Sigmoid colon (tissue), 7 donors: ENCODE data around the gene KIDINS220. TPM values are rescaled to one million over a fixed set of nuclear protein-coding genes. Genes with fewer than 3 reads are reported as not detected.

ENCODE experiments used
- DNase-seq: peaks from one replicate; pipeline ENCODE4 v3.0.0-alpha.2; 2019
- H3K27ac ChIP-seq, 4 donors: fragments of 200-600 bp; sonication (generic); one replicate each; pipeline ENCODE4 v1.5.1; 2016 to 2019; ENCODE audit warnings: mild to moderate bottlenecking in 1 of 4
- H3K27me3 ChIP-seq, 3 donors: fragments of 200-600 bp; sonication (generic); one replicate each; pipeline ENCODE4 v1.5.1; 2019; ENCODE audit warnings: mild to moderate bottlenecking in 1 of 3
- H3K36me3 ChIP-seq, 4 donors: fragments of 200-600 bp; sonication (generic); one replicate each; pipeline ENCODE4 v1.5.1; 2016 to 2019
- H3K4me1 ChIP-seq, 4 donors: fragments of 200-600 bp; sonication (generic); one replicate each; pipeline ENCODE4 v1.5.1; 2017 to 2019
- H3K4me3 ChIP-seq, 4 donors: fragments of 200-600 bp; sonication (generic); one replicate each; pipeline ENCODE4 v1.5.1; 2017 to 2019; ENCODE audit warnings: mild to moderate bottlenecking in 2 of 4, moderate library complexity in 1 of 4
- H3K9me3 ChIP-seq, 4 donors: fragments of 200-600 bp in 3 of 4; sonication (generic) in 3 of 4; one replicate each; pipeline versions ENCODE4 v1.5.1 to v1.6.1; 2013 to 2019
- EP300 ChIP-seq, 4 donors: sonication (generic); formaldehyde crosslinking; IDR thresholded peaks; one replicate each; pipeline ENCODE4 v1.6.1; 2017; ENCODE audit warnings: antibody characterized with exemption in 4 of 4
- POLR2A ChIP-seq, 2 donors: fragments of 450-650 bp; IDR thresholded peaks; one replicate each; pipeline ENCODE4 v1.6.1; 2016; ENCODE audit warnings: antibody characterized with exemption in 2 of 2, mild to moderate bottlenecking in 2 of 2, moderate library complexity in 2 of 2
- POLR2AphosphoS5 ChIP-seq, 4 donors: sonication (generic); formaldehyde crosslinking; IDR thresholded peaks; one replicate each; pipeline ENCODE4 v1.6.1; 2017; ENCODE audit warnings: antibody characterized with exemption in 4 of 4
- WGBS, 2 donors: extraction: QIAGEN DNeasy Blood & Tissue Kit; methylation state at CpG; one replicate each; pipeline ENCODE4 v1.1.7; 2013; 5-methylcytosine and 5-hydroxymethylcytosine counted together
- intact Hi-C: fragments of 100-400 bp; cut with DNase I; formaldehyde crosslinking; loops from one replicate; pipeline ENCODE4 v1.15.1; 2023
- polyA plus RNA-seq, 3 donors: library from polyadenylated mRNA; stranded (reverse); fragments of 200-250 nt; gene quantifications; one replicate each; pipeline ENCODE4 v1.2.3, GENCODE V29; 2013
- total RNA-seq, 4 donors: library from RNA; depleted of rRNA; stranded (reverse); fragments of >200 nt; gene quantifications; one replicate each; pipeline ENCODE4 v1.1.0, GENCODE V29; 2016
- TF ChIP-seq, protein P1 (sequence below), 4 experiments: fragments of 450-650 bp in 3 of 4; fragments of 200-600 bp in 1 of 4; IDR thresholded peaks; one replicate each; pipeline ENCODE4 v1.5.1; 2016 to 2019; ENCODE audit warnings: antibody characterized with exemption in 4 of 4, mild to moderate bottlenecking in 3 of 4, moderate library complexity in 2 of 4
- donor health status: healthy with polysubstance abuse.
- donor health status: Bipolar disorder and iron deficiency.
- donor health status: healthy.

The KIDINS220 gene
- total and polyA plus RNA-seq, 7 donors = 3.0 to 111 (median 85.7) TPM

DNA sequence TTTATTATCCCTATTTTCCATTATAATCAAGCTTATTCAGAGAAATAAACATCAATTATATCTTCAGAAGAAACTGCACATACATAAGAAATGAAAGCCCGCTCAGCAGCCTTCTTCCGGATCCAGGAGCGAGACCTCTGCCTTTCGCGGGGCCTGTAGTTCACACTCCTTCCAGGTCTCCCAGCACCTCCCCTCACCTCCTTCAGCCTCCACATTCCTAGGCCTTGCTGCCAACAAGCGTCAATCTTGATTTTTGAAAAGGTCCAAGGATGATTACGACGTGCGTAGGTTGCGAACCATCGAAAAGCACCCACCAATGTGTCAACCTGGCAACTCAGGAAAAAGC, 355 bp upstream of the KIDINS220 start:
- no peak for DNase-seq
- intact Hi-C loops = loop anchor here (2.0 kb wide), 1 partner anchor 15 kb away; no protein-coding TSS in a partner anchor
- 78 to 81% methylated on average over 11 of the region's 11 CpGs for WGBS, 2 donors
- no peaks in the 10 kb centered on the region for H3K27me3 ChIP-seq
- peaks cover 0 to 43% (median 40%) of the 10 kb centered on the region in 4 donors for H3K4me1 ChIP-seq
- peak overlapping the region; percentile 81 to 92 (median 90) for H3K27ac ChIP-seq
- no peaks in the 10 kb centered on the region for H3K9me3 ChIP-seq
- H3K36me3 ChIP-seq = no peaks in the 10 kb centered on the region
- TF ChIP-seq POLR2AphosphoS5 (IDR thresholded peaks at IDR 0.05) (no peak), POLR2A (IDR thresholded peaks at IDR 0.05) (no peak), EP300 (IDR thresholded peaks at IDR 0.05) (no peak)
- TF ChIP-seq, protein P1, sequence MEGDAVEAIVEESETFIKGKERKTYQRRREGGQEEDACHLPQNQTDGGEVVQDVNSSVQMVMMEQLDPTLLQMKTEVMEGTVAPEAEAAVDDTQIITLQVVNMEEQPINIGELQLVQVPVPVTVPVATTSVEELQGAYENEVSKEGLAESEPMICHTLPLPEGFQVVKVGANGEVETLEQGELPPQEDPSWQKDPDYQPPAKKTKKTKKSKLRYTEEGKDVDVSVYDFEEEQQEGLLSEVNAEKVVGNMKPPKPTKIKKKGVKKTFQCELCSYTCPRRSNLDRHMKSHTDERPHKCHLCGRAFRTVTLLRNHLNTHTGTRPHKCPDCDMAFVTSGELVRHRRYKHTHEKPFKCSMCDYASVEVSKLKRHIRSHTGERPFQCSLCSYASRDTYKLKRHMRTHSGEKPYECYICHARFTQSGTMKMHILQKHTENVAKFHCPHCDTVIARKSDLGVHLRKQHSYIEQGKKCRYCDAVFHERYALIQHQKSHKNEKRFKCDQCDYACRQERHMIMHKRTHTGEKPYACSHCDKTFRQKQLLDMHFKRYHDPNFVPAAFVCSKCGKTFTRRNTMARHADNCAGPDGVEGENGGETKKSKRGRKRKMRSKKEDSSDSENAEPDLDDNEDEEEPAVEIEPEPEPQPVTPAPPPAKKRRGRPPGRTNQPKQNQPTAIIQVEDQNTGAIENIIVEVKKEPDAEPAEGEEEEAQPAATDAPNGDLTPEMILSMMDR (IDR thresholded peaks at IDR 0.05) = peak in 1 of 4 experiments; percentile 11
- peak overlapping the region; percentile 77 to 99 (median 97) for H3K4me3 ChIP-seq

DNA sequence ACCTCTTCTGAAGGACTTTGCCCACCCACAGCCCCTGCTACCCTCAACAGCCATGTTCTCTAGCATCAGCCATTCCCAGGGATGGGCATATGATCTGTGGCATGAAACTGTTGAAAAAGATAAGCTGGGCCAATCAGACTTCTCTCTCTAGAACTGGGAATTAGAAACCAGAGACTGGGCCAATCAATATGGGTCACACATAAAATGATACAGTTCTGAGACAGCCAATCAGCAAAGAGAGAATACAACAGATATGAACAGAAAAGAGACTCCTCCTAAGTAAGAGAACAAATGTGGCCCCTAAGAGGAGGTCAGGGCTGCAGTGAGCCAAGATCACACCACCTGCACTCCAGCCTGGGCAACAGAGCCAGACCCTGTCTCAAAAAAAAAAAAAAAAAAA, 2.1 kb downstream of the KIDINS220 start:
- Histone ChIP-seq H3K27ac (no peak overlapping the region), H3K36me3 (no peaks in the 10 kb centered on the region), H3K4me3 (no peak overlapping the region), H3K27me3 (no peaks in the 10 kb centered on the region), H3K4me1 (peaks cover 0 to 67% (median 62%) of the 10 kb centered on the region in 4 donors), H3K9me3 (no peaks in the 10 kb centered on the region)
- TF ChIP-seq EP300 (IDR thresholded peaks at IDR 0.05) (no peak), POLR2AphosphoS5 (IDR thresholded peaks at IDR 0.05) (no peak), POLR2A (IDR thresholded peaks at IDR 0.05) (no peak)
- TF ChIP-seq, protein P1 (IDR thresholded peaks at IDR 0.05) = no peak
- no peak for DNase-seq
- intact Hi-C loops = no loop called here

DNA sequence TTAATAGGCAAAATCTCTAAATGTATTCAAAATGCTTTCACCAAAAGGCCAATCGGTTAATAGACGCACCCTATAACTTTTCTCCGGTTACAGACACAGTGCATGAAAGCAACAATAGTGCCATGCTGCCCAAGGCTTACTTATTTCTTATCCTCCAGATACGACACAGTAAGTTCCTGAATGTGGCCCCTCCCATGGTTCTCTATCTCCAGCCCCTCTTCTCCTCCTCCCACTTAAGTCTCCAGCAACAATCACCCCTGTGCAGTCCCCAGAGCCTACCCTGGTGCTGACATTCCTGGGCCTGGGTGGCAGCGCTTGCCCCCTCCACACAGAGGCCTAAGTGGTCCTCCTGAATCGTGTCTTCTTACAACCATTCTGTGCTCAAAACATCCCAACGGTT, 3.6 kb downstream of the KIDINS220 start:
- Histone ChIP-seq H3K36me3 (no peaks in the 10 kb centered on the region), H3K27ac (no peak overlapping the region), H3K4me1 (peaks cover 0 to 68% (median 62%) of the 10 kb centered on the region in 4 donors), H3K27me3 (no peaks in the 10 kb centered on the region), H3K9me3 (no peaks in the 10 kb centered on the region), H3K4me3 (no peak overlapping the region)
- WGBS, 2 donors = 88 to 97% methylated on average over 7 of the region's 7 CpGs
- TF ChIP-seq POLR2AphosphoS5 (IDR thresholded peaks at IDR 0.05) (no peak), EP300 (IDR thresholded peaks at IDR 0.05) (no peak), POLR2A (IDR thresholded peaks at IDR 0.05) (no peak)
- TF ChIP-seq, protein P1 (IDR thresholded peaks at IDR 0.05) = no peak
- no peak for DNase-seq
- intact Hi-C loops = no loop called here

DNA sequence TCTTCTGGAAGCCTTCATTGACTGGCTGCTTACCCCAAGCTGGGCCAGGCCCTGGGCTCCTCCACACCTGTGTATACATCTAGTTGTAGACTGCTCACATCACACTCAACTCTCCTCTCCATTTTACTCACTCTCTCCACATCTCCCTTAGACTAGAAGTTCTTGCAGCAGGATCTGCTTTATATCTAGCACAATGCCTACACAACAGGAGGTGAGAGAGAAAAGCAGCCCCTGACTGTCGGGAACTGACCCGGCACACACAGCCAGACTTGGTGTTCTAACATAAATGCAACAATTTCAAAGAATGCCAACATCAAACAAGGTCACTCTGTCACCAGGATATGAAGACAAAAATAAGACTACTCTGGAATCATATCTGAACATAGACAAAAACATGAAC, 5.9 kb downstream of the KIDINS220 start:
- Histone ChIP-seq H3K4me3 (no peak overlapping the region), H3K9me3 (no peaks in the 10 kb centered on the region), H3K36me3 (peaks cover 0 to 3% (median 0%) of the 10 kb centered on the region in 4 donors), H3K27ac (no peak overlapping the region), H3K27me3 (no peaks in the 10 kb centered on the region), H3K4me1 (peaks cover 0 to 60% (median 57%) of the 10 kb centered on the region in 4 donors)
- TF ChIP-seq POLR2AphosphoS5 (IDR thresholded peaks at IDR 0.05) (no peak), POLR2A (IDR thresholded peaks at IDR 0.05) (no peak), EP300 (IDR thresholded peaks at IDR 0.05) (no peak)
- TF ChIP-seq, protein P1 (IDR thresholded peaks at IDR 0.05) = no peak
- no peak for DNase-seq
- intact Hi-C loops = no loop called here
- WGBS, 2 donors = 98 to 99% methylated on average over 2 of the region's 2 CpGs

DNA sequence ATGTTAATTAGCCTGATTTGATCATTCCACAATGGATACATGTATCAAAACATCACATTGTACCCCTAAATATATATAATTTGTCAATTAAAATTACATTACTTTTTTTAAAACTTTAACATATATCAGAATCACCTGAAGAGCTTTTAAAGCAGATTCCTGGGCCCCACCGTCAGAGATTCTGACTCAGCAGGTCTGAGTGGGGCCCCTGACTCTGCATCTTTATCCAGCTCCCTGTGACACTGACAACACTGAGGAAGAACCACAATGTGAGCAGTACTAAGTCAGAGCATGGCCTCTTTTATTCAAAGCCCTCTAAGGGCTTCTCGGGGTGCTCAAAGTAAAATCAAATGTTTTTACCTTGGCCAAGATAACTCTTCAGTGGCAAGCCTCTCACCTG, 9.7 kb downstream of the KIDINS220 start:
- intact Hi-C loops = no loop called here
- Histone ChIP-seq H3K27ac (no peak overlapping the region), H3K36me3 (peaks cover 0 to 27% (median 2%) of the 10 kb centered on the region in 4 donors), H3K4me3 (no peak overlapping the region), H3K4me1 (peaks cover 0 to 24% (median 23%) of the 10 kb centered on the region in 4 donors), H3K9me3 (no peaks in the 10 kb centered on the region), H3K27me3 (no peaks in the 10 kb centered on the region)
- 94 to 95% methylated on average over 2 of the region's 2 CpGs for WGBS, 2 donors
- DNase-seq = no peak
- TF ChIP-seq, protein P1 (IDR thresholded peaks at IDR 0.05) = no peak
- TF ChIP-seq EP300 (IDR thresholded peaks at IDR 0.05) (no peak), POLR2A (IDR thresholded peaks at IDR 0.05) (no peak), POLR2AphosphoS5 (IDR thresholded peaks at IDR 0.05) (no peak)
